ENCODE data around the gene GCG.
A peak's percentile ranks its signal among the peaks of the same experiment; 100 is the strongest.

GCG gene

DNA sequence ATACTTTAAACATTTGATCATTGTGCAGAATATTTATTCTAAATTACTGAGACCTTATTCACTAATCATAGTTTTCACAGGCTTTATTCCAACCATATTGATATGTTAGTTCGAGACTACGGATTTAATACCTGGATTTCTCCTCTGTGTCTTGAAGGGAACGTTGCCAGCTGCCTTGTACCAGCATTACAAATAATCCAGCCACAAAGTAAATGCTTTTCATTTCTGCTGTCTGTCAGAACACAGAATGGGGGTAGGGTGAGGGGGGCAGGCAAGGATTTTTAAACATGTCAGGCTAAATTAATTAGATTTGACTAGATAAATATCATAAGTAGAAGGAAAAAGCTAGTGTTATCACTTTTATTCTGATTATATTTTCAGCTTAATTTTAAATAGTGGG is 3.1 kb downstream of the GCG start:
- DNase-seq = no peak

DNA sequence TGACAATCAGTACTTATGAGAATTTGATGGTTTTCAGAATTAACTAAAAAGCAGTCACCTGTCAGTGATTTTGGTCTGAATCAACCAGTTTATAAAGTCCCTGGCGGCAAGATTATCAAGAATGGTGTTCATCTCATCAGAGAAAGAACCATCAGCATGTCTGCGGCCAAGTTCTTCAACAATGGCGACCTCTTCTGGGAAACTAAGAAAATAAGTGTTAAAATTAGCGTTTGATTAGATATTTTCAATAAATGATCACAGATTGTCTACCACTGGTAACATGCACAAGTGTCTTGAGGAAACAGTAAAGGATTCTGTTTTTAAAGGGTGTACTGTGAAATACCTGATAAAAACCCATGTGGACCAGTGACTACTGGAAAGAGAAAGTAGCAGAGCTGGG is 8.1 kb downstream of the GCG start:
- no peak for DNase-seq

DNA sequence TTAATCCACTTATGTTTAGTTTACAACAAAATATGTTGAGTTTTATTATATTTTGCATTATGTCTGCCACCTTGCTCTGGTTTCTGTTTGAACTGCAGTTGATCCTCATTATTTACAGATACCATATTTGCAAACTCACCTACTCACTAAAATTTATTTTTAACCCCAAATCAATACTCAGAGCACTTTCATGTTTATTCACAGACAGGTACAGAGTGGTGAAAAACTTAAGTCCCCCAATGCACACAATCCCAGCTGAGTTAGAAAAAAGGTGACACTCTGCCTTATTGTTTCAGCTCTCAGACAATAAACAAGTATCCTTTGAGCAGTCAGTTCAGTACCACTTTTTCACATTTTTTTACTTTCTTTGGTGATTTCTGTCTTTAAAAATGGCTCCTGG is 13.7 kb downstream of the GCG start:
- no peak for DNase-seq

GRCh38 chr2:162127422-162127821 is 24.6 kb downstream of the GCG start:
- DNase-seq = no peak

- DNase-seq = no peak
These were observed 25.5 kb downstream of the GCG start for GRCh38 chr2:162126527-162126926.

- no peak for DNase-seq
These were observed 25.9 kb downstream of the GCG start for GRCh38 chr2:162126111-162126519.

- no peak for DNase-seq
These were observed 26.9 kb downstream of the GCG start for GRCh38 chr2:162125138-162125537.

DNA sequence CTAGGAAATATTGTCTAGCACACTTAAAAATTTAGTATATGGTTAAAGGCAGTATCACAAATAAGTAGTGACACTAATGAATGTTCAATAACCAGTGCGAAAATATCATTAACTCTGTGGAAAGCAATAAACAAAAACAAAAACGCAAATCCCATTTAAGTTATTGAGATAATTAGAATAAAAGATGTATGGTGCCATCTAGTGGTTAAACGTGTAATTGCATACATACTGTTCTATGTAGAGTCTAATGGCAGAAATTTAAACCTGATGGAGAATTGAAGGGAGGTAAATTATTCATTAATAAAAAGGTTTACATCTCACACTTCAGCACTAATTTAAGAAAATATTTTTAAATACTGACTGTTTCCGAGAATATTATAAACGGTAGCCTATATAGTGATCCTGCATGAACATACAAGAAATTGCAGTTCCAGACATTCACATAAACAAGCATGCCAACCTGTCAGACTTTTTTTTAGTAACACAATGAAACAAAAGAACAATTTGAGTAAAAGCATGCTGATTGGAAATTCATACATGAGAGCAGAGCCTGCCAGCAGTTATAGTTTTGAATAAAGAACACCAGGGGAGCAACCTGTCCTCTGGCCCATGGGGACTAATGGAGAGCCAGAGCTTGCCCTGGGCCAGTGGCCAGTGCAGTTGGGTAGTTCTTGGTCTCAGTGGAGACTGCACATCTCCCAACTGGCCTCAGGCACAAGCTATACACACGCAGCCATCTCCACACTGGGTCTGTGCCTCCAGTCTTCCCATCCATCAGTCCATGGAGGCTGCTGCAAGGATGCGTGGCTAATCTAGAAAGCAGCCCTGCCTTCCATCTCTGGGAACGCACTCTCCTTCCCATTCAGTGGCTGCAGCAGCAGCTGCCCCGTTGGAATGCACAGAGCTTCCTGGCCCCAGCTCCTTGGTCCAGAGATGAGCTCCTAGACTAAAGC is 28.0 kb downstream of the GCG start:
- DNase-seq = peak; percentile 53

- no peak for DNase-seq
These were observed 33.6 kb downstream of the GCG start for GRCh38 chr2:162118166-162119031.

DNA sequence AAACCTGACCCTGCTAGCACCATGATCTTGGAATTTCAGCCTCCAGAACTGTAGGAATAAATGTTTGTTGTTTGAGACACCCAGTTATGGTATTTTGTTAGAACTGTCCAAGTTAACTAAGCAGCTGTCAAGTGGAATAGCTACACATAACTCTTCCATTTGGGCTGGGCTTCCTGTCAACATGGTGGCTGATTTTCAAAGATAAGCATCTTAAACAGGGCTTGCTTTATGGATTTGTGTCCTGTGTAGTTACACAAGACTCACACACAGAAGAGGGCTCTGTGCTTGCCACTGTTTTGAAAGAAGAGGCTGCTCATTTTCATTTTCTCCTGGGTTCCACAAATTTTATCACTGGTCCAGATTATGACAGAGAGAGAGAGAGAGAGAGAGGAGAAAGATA is 35.7 kb downstream of the GCG start:
- no peak for DNase-seq

DNA sequence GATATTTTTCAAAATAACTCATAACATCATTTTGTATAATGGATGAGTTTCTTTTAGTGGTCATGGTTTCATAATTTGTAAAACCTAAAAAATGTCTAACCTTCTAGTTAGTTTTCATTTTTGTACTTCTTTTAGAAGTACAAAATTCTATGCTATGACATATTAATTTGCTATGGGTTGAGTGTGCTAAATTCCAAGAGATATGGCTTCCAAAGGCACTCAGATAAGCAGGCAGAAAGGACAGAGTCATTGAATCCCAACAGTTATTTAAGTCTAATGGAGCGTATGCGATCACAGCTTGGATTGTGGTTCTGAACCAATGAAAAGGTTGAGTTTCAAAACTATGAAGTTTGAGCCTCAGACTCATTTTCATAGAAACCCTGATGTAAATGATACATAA is 37.0 kb downstream of the GCG start:
- no peak for DNase-seq

DNA sequence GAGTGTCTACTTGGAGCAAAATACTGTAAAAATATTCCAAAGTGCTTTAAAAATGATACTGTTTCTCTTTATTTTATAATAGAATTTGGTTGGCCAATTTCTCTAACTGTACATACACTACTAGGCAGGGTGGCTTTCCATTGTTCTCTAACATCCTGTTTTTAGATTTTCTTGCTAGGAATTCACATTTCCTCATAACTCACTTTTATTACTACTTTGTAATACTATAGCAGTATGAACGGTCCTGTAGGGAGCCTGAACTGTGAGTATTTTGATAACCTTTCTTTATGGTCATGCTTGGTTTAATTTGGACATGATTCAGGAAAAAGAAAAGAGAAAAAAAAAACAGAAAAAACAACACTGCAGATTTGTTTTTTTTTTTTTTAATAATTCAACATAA is 37.8 kb downstream of the GCG start:
- DNase-seq = no peak

GRCh38 chr2:162113776-162114168 is 38.3 kb downstream of the GCG start:
- no peak for DNase-seq

DNA sequence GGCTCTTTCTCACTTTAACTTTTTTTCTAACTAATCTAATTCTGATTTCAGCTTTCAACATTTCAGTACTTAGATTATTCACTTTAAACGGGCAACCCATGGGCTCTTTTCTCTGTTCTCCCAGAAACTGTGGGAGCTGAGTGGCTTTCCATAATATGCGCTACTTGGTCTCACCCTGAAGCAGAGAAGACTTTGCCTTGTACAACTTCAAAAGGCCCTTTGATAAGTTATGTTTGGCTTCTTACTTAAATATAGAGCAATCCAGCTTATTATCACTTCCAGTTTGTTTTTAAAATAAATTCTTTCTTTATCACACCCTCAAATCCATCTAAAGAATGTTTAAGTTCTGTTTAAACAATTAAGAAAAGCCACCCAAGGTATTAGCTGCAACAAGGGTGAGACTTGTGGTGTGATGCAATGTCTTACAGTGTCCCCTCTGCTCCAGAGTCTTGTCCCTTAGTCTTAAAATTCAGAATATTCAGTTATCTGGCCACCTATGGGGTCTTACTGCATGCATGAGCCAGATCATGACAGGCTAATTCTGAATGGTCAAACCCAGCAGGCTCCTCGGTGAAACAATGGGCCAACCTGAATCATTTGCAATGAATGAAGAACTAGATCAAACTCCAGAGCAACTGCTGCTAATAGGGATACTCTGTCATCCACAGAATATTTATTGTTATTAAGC is 38.8 kb downstream of the GCG start:
- no peak for DNase-seq

GRCh38 chr2:162111958-162112850 is 39.8 kb downstream of the GCG start:
- DNase-seq = no peak

DNA sequence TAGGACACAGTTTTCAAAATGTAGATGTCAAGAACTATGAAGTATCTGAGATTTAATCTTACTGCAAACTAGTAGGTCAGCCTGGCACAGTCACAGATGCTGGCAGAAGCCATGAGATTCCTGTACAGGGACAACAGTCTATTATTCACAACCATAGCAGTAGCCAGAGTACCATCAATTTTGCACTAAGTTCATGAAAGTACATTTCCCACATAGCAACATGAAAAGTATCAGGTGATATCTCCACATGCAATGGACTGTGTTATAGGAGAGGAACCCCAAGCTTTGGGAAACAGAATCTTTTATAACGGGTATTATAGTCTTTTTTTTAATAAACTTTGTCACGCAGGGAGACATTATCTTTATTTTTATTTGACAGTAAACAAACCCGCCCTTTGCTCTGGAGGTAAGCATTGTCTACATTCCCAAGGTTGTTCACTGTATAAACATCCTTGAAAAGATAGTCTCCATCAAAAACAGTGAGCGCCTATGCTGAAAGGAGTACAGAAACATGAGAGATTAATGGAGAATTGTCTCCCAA is 44.6 kb downstream of the GCG start:
- DNase-seq = no peak

GRCh38 chr2:162106746-162107145 is 45.3 kb downstream of the GCG start:
- no peak for DNase-seq

DNA sequence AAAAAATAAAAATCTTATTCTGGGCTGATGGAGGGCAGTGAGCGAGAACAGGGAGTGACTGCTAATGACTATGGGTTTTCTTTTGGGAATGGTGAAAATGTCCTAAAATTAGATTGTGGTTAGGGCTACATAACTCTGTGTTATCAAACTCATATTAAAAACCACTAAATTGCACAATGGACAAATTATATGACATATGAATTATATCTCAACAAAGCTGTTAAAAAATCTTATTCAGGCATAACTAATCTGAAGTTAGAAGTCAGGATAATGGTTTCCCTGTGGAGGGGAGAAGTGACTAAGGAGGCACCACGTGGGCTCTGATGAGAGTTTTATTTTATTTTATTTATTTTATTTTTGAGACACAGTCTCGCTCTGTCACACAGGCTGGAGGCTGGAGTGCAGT is 45.9 kb downstream of the GCG start:
- DNase-seq = no peak

DNA sequence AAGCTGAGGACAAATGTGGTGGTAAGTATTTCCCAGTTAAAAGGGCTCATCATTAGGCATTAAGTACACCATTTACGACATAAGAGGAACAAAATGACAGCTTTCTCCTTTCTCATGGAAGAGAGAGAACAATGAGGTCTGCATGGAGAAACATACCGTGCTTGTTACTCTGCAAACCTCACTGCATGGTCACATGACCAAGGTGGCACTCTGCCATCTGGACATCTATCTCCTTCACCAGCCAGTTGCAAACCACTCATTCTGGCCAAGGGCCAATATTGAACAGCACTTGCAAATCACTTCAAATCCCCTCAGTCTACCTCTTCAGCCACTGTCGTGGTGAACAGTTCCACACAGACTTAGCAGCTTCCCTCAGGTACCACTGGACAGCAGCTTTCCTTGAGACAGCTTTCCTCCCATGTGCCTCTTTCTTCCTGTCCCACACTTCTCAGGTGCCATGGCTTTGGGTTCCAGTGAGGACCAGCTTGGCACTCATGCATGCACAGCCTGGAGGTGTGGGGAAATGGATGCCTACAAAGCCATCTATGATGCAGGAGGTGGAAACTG is 48.5 kb downstream of the GCG start:
- no peak for DNase-seq

GRCh38 chr2:162100579-162100978 is 51.5 kb downstream of the GCG start:
- no peak for DNase-seq

DNA sequence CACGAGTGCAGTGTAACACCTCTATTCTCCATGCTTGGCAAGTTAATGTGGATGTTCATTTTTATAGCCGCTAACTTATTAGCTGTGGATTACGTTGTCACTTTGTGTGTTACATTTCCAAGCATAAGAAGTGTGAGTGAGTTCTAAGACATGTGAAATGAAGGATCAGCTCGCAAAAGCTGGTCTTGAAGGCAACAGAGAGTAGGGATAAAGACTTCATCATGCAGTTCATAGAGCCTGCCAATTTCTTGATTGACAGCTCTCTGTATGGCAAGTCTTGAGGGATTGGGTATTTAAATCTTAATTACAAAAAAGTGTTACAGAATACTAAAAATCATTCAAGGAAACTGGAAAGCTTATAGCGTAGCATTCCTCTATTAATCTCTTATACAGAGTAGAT is 52.2 kb downstream of the GCG start:
- no peak for DNase-seq

All from central memory CD4-positive, alpha-beta T cell (primary cell).